Esophagus squamous epithelium (tissue), 4 donors: ENCODE results near the gene SIDT2.
"Not testable (repeated sequence)": the region's sequence is repeated elsewhere in the genome, so short reads cannot be mapped to it uniquely, and the experiment has no call there.

Experiments
- CTCF ChIP-seq, 6 experiments: fragments of 450-650 bp in 4 of 6; fragments of 200-600 bp in 2 of 6; sonication (generic) in 2 of 6; IDR thresholded peaks; one replicate each; pipeline ENCODE4 v1.5.1; 2016 to 2019; ENCODE audit warnings: antibody characterized with exemption in 6 of 6, mild to moderate bottlenecking in 4 of 6, moderate library complexity in 4 of 6
- POLR2A ChIP-seq, 4 donors: fragments of 450-650 bp; IDR thresholded peaks; one replicate each; pipeline ENCODE4 v1.6.1; 2017; ENCODE audit warnings: antibody characterized with exemption in 4 of 4, mild to moderate bottlenecking in 4 of 4, moderate library complexity in 3 of 4

GRCh38 chr11:117137223-117138086 is 41.1 kb upstream of the SIDT2 start:
- not testable (repeated sequence) for TF ChIP-seq CTCF, POLR2A (IDR thresholded peaks at IDR 0.05)
